Calu3 (cell line): ENCODE measurements around the gene GCGR. TPM values are rescaled to one million over a fixed set of nuclear protein-coding genes. Genes with fewer than 3 reads are reported as not detected.

Source experiments
- BruUV-seq: library from RNA; stranded (reverse); fragments of 400-500 nt; replicated peaks from 2 replicates; lab custom pipeline; 2021; lab: Mats Ljungman, UMichigan
- CTCF ChIA-PET: fragments of 300-600 bp; sonication (Branson Sonifier 250); formaldehyde crosslinking; loops from one replicate; lab custom pipeline; 2022; ENCODE audit warnings: antibody characterized with exemption; lab: Charles Lee
- DNase-seq: peaks from one replicate; pipeline ENCODE4 v3.0.0; 2022
- H3K27ac Mint-ChIP-seq: one replicate; pipeline ENCODE4 v1.8.0; 2022; ENCODE audit warnings: mixed read lengths; ENCODE audit not compliant: unreplicated experiment
- H3K27me3 Mint-ChIP-seq: one replicate; pipeline ENCODE4 v1.8.0; 2022; ENCODE audit warnings: mixed read lengths; ENCODE audit not compliant: unreplicated experiment
- H3K36me3 Mint-ChIP-seq: one replicate; pipeline ENCODE4 v1.8.0; 2022; ENCODE audit warnings: mild to moderate bottlenecking, moderate library complexity, mixed read lengths; ENCODE audit not compliant: insufficient read depth, unreplicated experiment
- H3K4me1 Mint-ChIP-seq: one replicate; pipeline ENCODE4 v1.8.0; 2022; ENCODE audit warnings: mild to moderate bottlenecking, low read depth, mixed read lengths; ENCODE audit not compliant: unreplicated experiment
- H3K4me3 Mint-ChIP-seq: one replicate; pipeline ENCODE4 v1.8.0; 2022; ENCODE audit warnings: mild to moderate bottlenecking, low read depth, moderate library complexity, mixed read lengths; ENCODE audit not compliant: unreplicated experiment
- H3K9me3 Mint-ChIP-seq: one replicate; pipeline ENCODE4 v1.8.0; 2022; ENCODE audit warnings: low read depth, mixed read lengths; ENCODE audit not compliant: unreplicated experiment
- CTCF ChIP-seq: fragments of 200-600 bp; IDR thresholded peaks from one replicate; pipeline ENCODE4 v1.8.0; 2022; ENCODE audit warnings: antibody characterized with exemption; ENCODE audit not compliant: unreplicated experiment
- intact Hi-C: fragments of 100-400 bp; cut with micrococcal nuclease; formaldehyde crosslinking; loops from one replicate; pipeline ENCODE4 v1.10.0; 2022; ENCODE audit not compliant: unreplicated experiment
- total RNA-seq: library from RNA; stranded (reverse); gene quantifications from 2 replicates; pipeline ENCODE4 v1.2.3, GENCODE V29; 2022

The GCGR gene
- total RNA-seq, 1 experiment from 2014 or later, result 0.78 TPM

- Mint-ChIP-seq H3K27me3 (no peaks in the 10 kb centered on the region), H3K4me1 (peaks cover 18% of the 10 kb centered on the region), H3K36me3 (peaks cover 98% of the 10 kb centered on the region), H3K4me3 (peak overlapping the region; percentile 99), H3K27ac (no peak overlapping the region), H3K9me3 (no peaks in the 10 kb centered on the region)
- no peak for TF ChIP-seq CTCF
- no TSS peak for BruUV-seq
- CTCF ChIA-PET, result interaction anchor here (0.6 kb wide), 1 partner anchor 17 kb away, joined by 3 read pairs; no protein-coding TSS in a partner anchor
- intact Hi-C loops, result no loop called here
- DNase-seq, result no peak
These were observed 54.4 kb downstream of the GCGR start for GRCh38 chr17:81858170-81858966.

GRCh38 chr17:81858967-81859905 is 55.3 kb downstream of the GCGR start:
- intact Hi-C loops, result no loop called here
- Mint-ChIP-seq H3K27ac (peak overlapping the region; percentile 96), H3K36me3 (peaks cover 95% of the 10 kb centered on the region), H3K4me1 (peaks cover 20% of the 10 kb centered on the region), H3K27me3 (no peaks in the 10 kb centered on the region), H3K4me3 (peak overlapping the region; percentile 99), H3K9me3 (no peaks in the 10 kb centered on the region)
- DNase-seq, result no peak
- TF ChIP-seq CTCF, result no peak
- CTCF ChIA-PET, result interaction anchor here (0.6 kb wide), 2 partner anchors 10 to 16 kb away, joined by 3 read pairs; no protein-coding TSS in a partner anchor
- TSS peak; percentile 42 for BruUV-seq

- intact Hi-C loops, result no loop called here
- Mint-ChIP-seq H3K36me3 (peaks cover 95% of the 10 kb centered on the region), H3K4me3 (peak within 1 kb of the TSS; percentile 99), H3K27me3 (no peaks in the 10 kb centered on the region), H3K4me1 (peaks cover 20% of the 10 kb centered on the region), H3K27ac (peak within 1 kb of the TSS; percentile 96), H3K9me3 (no peaks in the 10 kb centered on the region)
- peak; percentile 27 for DNase-seq
- no peak for TF ChIP-seq CTCF
- no TSS peak for BruUV-seq
- CTCF ChIA-PET, result interaction anchor here (0.6 kb wide), 1 partner anchor 11 kb away, joined by 3 read pairs; no protein-coding TSS in a partner anchor
These were observed 56.2 kb downstream of the GCGR start, which contains the start of gene P4HB for GRCh38 chr17:81859906-81860755. P4HB (minus strand) TSS chr17:81860535; CDS start chr17:81860471, 64 bp downstream.
